ENCODE data around the gene FGFBP3. TPM values are rescaled to one million over a fixed set of nuclear protein-coding genes. Genes with fewer than 3 reads are reported as not detected.

The FGFBP3 gene
- total RNA-seq, 1 donor from 2014 or later: 7.5 TPM

GRCh38 chr10:91875156-91875555 lies 34.1 kb downstream of the FGFBP3 start:
- Mint-ChIP-seq H3K27me3 (ENCODE audit: unreplicated experiment) (no peaks in the 10 kb centered on the region), H3K4me3 (ENCODE audit: unreplicated experiment) (no peak overlapping the region), H3K9me3 (ENCODE audit: unreplicated experiment) (no peaks in the 10 kb centered on the region), H3K27ac (ENCODE audit: unreplicated experiment) (no peak overlapping the region), H3K4me1 (ENCODE audit: low read depth, unreplicated experiment) (peaks cover 13% of the 10 kb centered on the region), H3K36me3 (ENCODE audit: unreplicated experiment) (no peaks in the 10 kb centered on the region)
- no peak for DNase-seq
- TF ChIP-seq CTCF (IDR thresholded peaks at IDR 0.05; ENCODE audit: partially characterized antibody, unreplicated experiment): no peak

- peaks cover 7% of the 10 kb centered on the region for H3K4me1 Mint-ChIP-seq (ENCODE audit: low read depth, unreplicated experiment)
- H3K9me3 Mint-ChIP-seq (ENCODE audit: unreplicated experiment): no peaks in the 10 kb centered on the region
- no peaks in the 10 kb centered on the region for H3K27me3 Mint-ChIP-seq (ENCODE audit: unreplicated experiment)
- no peaks in the 10 kb centered on the region for H3K36me3 Mint-ChIP-seq (ENCODE audit: unreplicated experiment)
- no peak overlapping the region for H3K27ac Mint-ChIP-seq (ENCODE audit: unreplicated experiment)
- H3K4me3 Mint-ChIP-seq (ENCODE audit: unreplicated experiment): no peak overlapping the region
- no peak for TF ChIP-seq CTCF (IDR thresholded peaks at IDR 0.05; ENCODE audit: partially characterized antibody, unreplicated experiment)
- DNase-seq: no peak
Measured at GRCh38 chr10:91865562-91866081, 43.7 kb downstream of the FGFBP3 start.

GRCh38 chr10:91864744-91865143 lies 44.5 kb downstream of the FGFBP3 start:
- no peaks in the 10 kb centered on the region for H3K27me3 Mint-ChIP-seq (ENCODE audit: unreplicated experiment)
- H3K9me3 Mint-ChIP-seq (ENCODE audit: unreplicated experiment): no peaks in the 10 kb centered on the region
- H3K36me3 Mint-ChIP-seq (ENCODE audit: unreplicated experiment): no peaks in the 10 kb centered on the region
- peaks cover 7% of the 10 kb centered on the region for H3K4me1 Mint-ChIP-seq (ENCODE audit: low read depth, unreplicated experiment)
- no peak overlapping the region for H3K27ac Mint-ChIP-seq (ENCODE audit: unreplicated experiment)
- TF ChIP-seq CTCF (IDR thresholded peaks at IDR 0.05; ENCODE audit: partially characterized antibody, unreplicated experiment): no peak
- DNase-seq: no peak
- H3K4me3 Mint-ChIP-seq (ENCODE audit: unreplicated experiment): no peak overlapping the region

GRCh38 chr10:91864099-91864498 lies 45.2 kb downstream of the FGFBP3 start:
- Mint-ChIP-seq H3K9me3 (ENCODE audit: unreplicated experiment) (no peaks in the 10 kb centered on the region), H3K27ac (ENCODE audit: unreplicated experiment) (no peak overlapping the region), H3K27me3 (ENCODE audit: unreplicated experiment) (no peaks in the 10 kb centered on the region), H3K4me3 (ENCODE audit: unreplicated experiment) (no peak overlapping the region), H3K4me1 (ENCODE audit: low read depth, unreplicated experiment) (peaks cover 7% of the 10 kb centered on the region), H3K36me3 (ENCODE audit: unreplicated experiment) (no peaks in the 10 kb centered on the region)
- TF ChIP-seq CTCF (IDR thresholded peaks at IDR 0.05; ENCODE audit: partially characterized antibody, unreplicated experiment): no peak
- no peak for DNase-seq

- Mint-ChIP-seq H3K9me3 (ENCODE audit: unreplicated experiment) (no peaks in the 10 kb centered on the region), H3K27me3 (ENCODE audit: unreplicated experiment) (no peaks in the 10 kb centered on the region), H3K4me1 (ENCODE audit: low read depth, unreplicated experiment) (peaks cover 7% of the 10 kb centered on the region), H3K27ac (ENCODE audit: unreplicated experiment) (no peak overlapping the region), H3K4me3 (ENCODE audit: unreplicated experiment) (no peak overlapping the region), H3K36me3 (ENCODE audit: unreplicated experiment) (no peaks in the 10 kb centered on the region)
- TF ChIP-seq CTCF (IDR thresholded peaks at IDR 0.05; ENCODE audit: partially characterized antibody, unreplicated experiment): no peak
- DNase-seq: no peak
Measured at GRCh38 chr10:91860885-91861284, 48.4 kb downstream of the FGFBP3 start.
